LNCAP (cell line): ENCODE results near the gene TULP4.

Experiments
- CTCF ChIP-seq: fragments of 450-650 bp; IDR thresholded peaks from 2 replicates; pipeline ENCODE4 v1.5.1; 2017; ENCODE audit warnings: mild to moderate bottlenecking

Gene TULP4

GRCh38 chr6:158398252-158399024 lies 86.2 kb downstream of the TULP4 start:
- TF ChIP-seq CTCF, result no peak

- TF ChIP-seq CTCF, result no peak
These were observed 86.9 kb downstream of the TULP4 start for GRCh38 chr6:158399040-158399700.

- no peak for TF ChIP-seq CTCF
These were observed 89.9 kb downstream of the TULP4 start for GRCh38 chr6:158402184-158402583.

GRCh38 chr6:158405933-158406332 lies 93.7 kb downstream of the TULP4 start:
- TF ChIP-seq CTCF, result no peak

GRCh38 chr6:158406736-158407135 lies 94.5 kb downstream of the TULP4 start:
- TF ChIP-seq CTCF, result no peak

GRCh38 chr6:158408013-158408412 lies 95.7 kb downstream of the TULP4 start:
- no peak for TF ChIP-seq CTCF

- no peak for TF ChIP-seq CTCF
These were observed 96.4 kb downstream of the TULP4 start for GRCh38 chr6:158408552-158409130.
